Heart right ventricle (tissue), 16 donors: ENCODE results near the gene CCDC88A. TPM values are rescaled to one million over a fixed set of nuclear protein-coding genes. Genes with fewer than 3 reads are reported as not detected.

ENCODE experiments used
- ATAC-seq, 8 donors: fragments of 200-7000 bp; cut with Tn5 transposase; one replicate each; pipeline ENCODE4 v1.9.1; 2020; ENCODE audit warnings: mild to moderate bottlenecking in 8 of 8, moderate library complexity in 8 of 8, moderate number of reproducible peaks in 1 of 8
- DNase-seq, 2 donors: peaks; one replicate each; pipeline ENCODE4 v3.0.0-alpha.2; 2020
- H3K27ac ChIP-seq, 10 donors: fragments of 200-600 bp; sonication (generic) in 2 of 10; one replicate each; pipeline versions ENCODE4 v1.5.0 to v1.8.0; 2020 to 2022; ENCODE audit warnings: mild to moderate bottlenecking in 3 of 10
- H3K27me3 ChIP-seq, 7 donors: fragments of 200-600 bp; one replicate each; pipeline ENCODE4 v1.8.0; 2021 to 2022; ENCODE audit warnings: mild to moderate bottlenecking in 2 of 7
- H3K36me3 ChIP-seq, 9 donors: fragments of 200-600 bp; sonication (generic) in 1 of 9; one replicate each; pipeline versions ENCODE4 v1.5.0 to v1.8.0; 2020 to 2022; ENCODE audit warnings: mild to moderate bottlenecking in 2 of 9
- H3K4me1 ChIP-seq, 9 donors: fragments of 200-600 bp; sonication (generic) in 1 of 9; one replicate each; pipeline versions ENCODE4 v1.5.0 to v1.8.0; 2020 to 2022; ENCODE audit warnings: mild to moderate bottlenecking in 4 of 9
- H3K4me3 ChIP-seq, 10 donors: fragments of 200-600 bp; sonication (generic) in 2 of 10; one replicate each; pipeline versions ENCODE4 v1.5.0 to v1.8.0; 2020 to 2022; ENCODE audit warnings: mild to moderate bottlenecking in 7 of 10, moderate library complexity in 2 of 10
- H3K9me3 ChIP-seq, 11 donors: fragments of 200-600 bp in 10 of 11; sonication (generic) in 2 of 11; one replicate each; pipeline versions ENCODE4 v1.5.0 to v1.8.0; 2013 to 2022; ENCODE audit warnings: mild to moderate bottlenecking in 2 of 11, control low read depth in 1 of 11, moderate library complexity in 1 of 11
- CTCF ChIP-seq, 9 donors: fragments of 200-600 bp; sonication (generic) in 2 of 9; IDR thresholded peaks; one replicate each; pipeline versions ENCODE4 v1.5.0 to v1.8.0; 2021 to 2022; ENCODE audit warnings: antibody characterized with exemption in 9 of 9, mild to moderate bottlenecking in 5 of 9, moderate library complexity in 1 of 9
- WGBS, 2 donors: extraction: QIAGEN DNeasy Blood & Tissue Kit; methylation state at CpG; one replicate each; pipeline ENCODE4 v1.1.7; 2013; ENCODE audit warnings: inconsistent platforms in 1 of 2; 5-methylcytosine and 5-hydroxymethylcytosine counted together
- intact Hi-C, 10 donors: fragments of 100-400 bp; cut with DNase I; formaldehyde crosslinking; loops; one replicate each; pipeline versions ENCODE4 v1.11.1 to v1.14.2; 2022
- polyA plus RNA-seq, 2 donors: library from polyadenylated mRNA; stranded (reverse); fragments of 200-250 nt; gene quantifications; one replicate each; pipeline ENCODE4 v1.2.3, GENCODE V29; 2013
- total RNA-seq, 10 donors: library from RNA; stranded (reverse); fragmentation: NEBNext Ultra II Directional in 3 of 10; extraction: Animal tissue kit (Norgen Biotek cat#: 25700) in 3 of 10; gene quantifications; one replicate each; pipeline versions ENCODE4 v1.2.1 to v1.2.4, GENCODE V29; 2021 to 2023
- donor health status: Arrhythmogenic right ventricular cardiomyopathy.
- donor health status: ischemic (EF 13 %, LVEDD 7.1; RV severe dilation, severe dysfunction).
- donor health status: healthy with polysubstance abuse.
- donor health status: DM: no; HTN: yes; CAD: no.
- donor health status: DM: no; HTN: no; CAD: no.
- donor health status: ischemic (EF 25% LVEDD 6.9; RV normal size, moderate dysfunction).
- donor health status: ischemic (EF 25% LVEDD 5.7; RV mildly dilated, moderate dysfunction).
- donor health status: healthy.
- donor health status: DM: yes; HTN: yes; CAD: no.
- donor health status: Ischemic cardiomyopathy.
- donor health status: ischemic (EF 35%, LVEDD 5.7; RV mildly dilated, moderate dysfunction).
- donor health status: nonischemic (EF 11% LVEDD 7.7; RV severe dilation, severe dysfunction).
- donor health status: DM: yes; HTN: yes; CAD: no.
- donor health status: PGD.
- donor health status: ischemic (EF 29% LVEDD 5.4; RV normal size, mild dysfunction).
- donor health status: nonischemic (EF 23%, LVEDD 6.1; RV moderate dilation, normal function).

The CCDC88A gene
- total and polyA plus RNA-seq, 12 donors, result 7.8 to 45.4 (median 22.6) TPM

- WGBS, 2 donors, result 98 to 100% methylated on average over 1 of the region's 1 CpG
- no peak for TF ChIP-seq CTCF (IDR thresholded peaks at IDR 0.05)
- H3K27ac ChIP-seq, result no peak overlapping the region
- no peaks in the 10 kb centered on the region for H3K9me3 ChIP-seq
- intact Hi-C loops, result no loop called here
- peaks cover 0 to 6% (median 0%) of the 10 kb centered on the region in 9 donors for H3K4me1 ChIP-seq
- ATAC-seq (no peak), DNase-seq (no peak)
- H3K36me3 ChIP-seq, result peaks cover 0 to 34% (median 0%) of the 10 kb centered on the region in 9 donors
- no peak overlapping the region for H3K4me3 ChIP-seq
- H3K27me3 ChIP-seq, result no peaks in the 10 kb centered on the region
Measured at GRCh38 chr2:55401124-55401523, 18.5 kb downstream of the CCDC88A start.

- no peaks in the 10 kb centered on the region for H3K27me3 ChIP-seq
- ATAC-seq (no peak), DNase-seq (no peak)
- peaks cover 0 to 6% (median 0%) of the 10 kb centered on the region in 9 donors for H3K4me1 ChIP-seq
- TF ChIP-seq CTCF (IDR thresholded peaks at IDR 0.05), result no peak
- intact Hi-C loops, result no loop called here
- peaks cover 0 to 26% (median 0%) of the 10 kb centered on the region in 9 donors for H3K36me3 ChIP-seq
- H3K27ac ChIP-seq, result no peak overlapping the region
- H3K9me3 ChIP-seq, result no peaks in the 10 kb centered on the region
- 95 to 98% methylated on average over 2 of the region's 2 CpGs for WGBS, 2 donors
- no peak overlapping the region for H3K4me3 ChIP-seq
Measured at GRCh38 chr2:55400332-55400731, 19.3 kb downstream of the CCDC88A start.

GRCh38 chr2:55399815-55400214, 19.8 kb downstream of the CCDC88A start:
- H3K36me3 ChIP-seq, result peaks cover 0 to 21% (median 0%) of the 10 kb centered on the region in 9 donors
- no peaks in the 10 kb centered on the region for H3K9me3 ChIP-seq
- peaks cover 0 to 6% (median 0%) of the 10 kb centered on the region in 9 donors for H3K4me1 ChIP-seq
- H3K27ac ChIP-seq, result no peak overlapping the region
- H3K4me3 ChIP-seq, result no peak overlapping the region
- no peak for ATAC-seq
- no peak for DNase-seq
- intact Hi-C loops, result no loop called here
- H3K27me3 ChIP-seq, result no peaks in the 10 kb centered on the region
- no peak for TF ChIP-seq CTCF (IDR thresholded peaks at IDR 0.05)

GRCh38 chr2:55395724-55396605, 23.7 kb downstream of the CCDC88A start:
- Histone ChIP-seq H3K4me3 (no peak overlapping the region), H3K4me1 (no peaks in the 10 kb centered on the region), H3K27ac (no peak overlapping the region), H3K27me3 (no peaks in the 10 kb centered on the region), H3K9me3 (peaks cover 0 to 17% (median 7%) of the 10 kb centered on the region in 11 donors), H3K36me3 (peaks cover 0 to 5% (median 0%) of the 10 kb centered on the region in 9 donors)
- DNase-seq, result no peak
- intact Hi-C loops, result no loop called here
- 69 to 75% methylated on average over 2 of the region's 2 CpGs for WGBS, 2 donors
- no peak for ATAC-seq
- TF ChIP-seq CTCF (IDR thresholded peaks at IDR 0.05), result no peak
